Gastrocnemius medialis (tissue), 4 donors: ENCODE measurements around the gene TPK1. TPM values are rescaled to one million over a fixed set of nuclear protein-coding genes. Genes with fewer than 3 reads are reported as not detected.

Experiments
- ATAC-seq, 2 donors: fragments of 150-250 bp; one replicate each; pipeline ENCODE4 v1.9.1; 2016
- DNase-seq, 2 donors: peaks; one replicate each; pipeline ENCODE4 v3.0.0-alpha.2; 2019
- H3K27ac ChIP-seq, 4 donors: fragments of 200-600 bp; sonication (generic); 1 replicate in 1 of 4; 2 replicates in 3 of 4; pipeline ENCODE4 v1.5.1; 2016 to 2018; ENCODE audit warnings: mild to moderate bottlenecking in 2 of 4, moderate library complexity in 1 of 4
- H3K27me3 ChIP-seq, 3 donors: fragments of 200-600 bp; sonication (generic) in 2 of 3; 1 replicate in 1 of 3; 2 replicates in 2 of 3; pipeline versions ENCODE4 v1.5.1 to v1.6.0; 2016 to 2019; ENCODE audit warnings: mild to moderate bottlenecking in 1 of 3, moderate library complexity in 1 of 3
- H3K36me3 ChIP-seq, 2 donors: fragments of 200-600 bp; sonication (generic) in 1 of 2; one replicate each; pipeline ENCODE4 v1.5.1; 2017 to 2018
- H3K4me1 ChIP-seq, 2 donors: fragments of 200-600 bp; sonication (generic) in 1 of 2; one replicate each; pipeline ENCODE4 v1.5.1; 2016 to 2017; ENCODE audit warnings: mild to moderate bottlenecking in 2 of 2
- H3K4me3 ChIP-seq, 4 donors: fragments of 200-600 bp; sonication (generic) in 3 of 4; 1 replicate in 1 of 4; 2 replicates in 3 of 4; pipeline ENCODE4 v1.5.1; 2016 to 2019; ENCODE audit warnings: mild to moderate bottlenecking in 2 of 4
- H3K9me3 ChIP-seq, 3 donors: fragments of 200-600 bp; sonication (generic) in 2 of 3; 1 replicate in 1 of 3; 2 replicates in 2 of 3; pipeline ENCODE4 v1.5.1; 2016 to 2019
- POLR2A ChIP-seq, 2 donors: fragments of 450-650 bp; IDR thresholded peaks; one replicate each; pipeline ENCODE4 v1.6.1; 2017; ENCODE audit warnings: antibody characterized with exemption in 2 of 2, mild to moderate bottlenecking in 2 of 2, moderate library complexity in 2 of 2
- in situ Hi-C, 4 donors: fragments of 200-750 bp; cut with MboI; loops; one replicate each; pipeline versions ENCODE4 v1.15.0 to v1.8.0; 2017; ENCODE audit warnings: low sequenced_read_pairs in 4 of 4
- intact Hi-C: fragments of 100-400 bp; cut with DNase I; formaldehyde crosslinking; loops from one replicate; pipeline ENCODE4 v1.15.1; 2023; ENCODE audit warnings: low total_unique reads
- total RNA-seq, 4 donors: library from RNA; depleted of rRNA; stranded (reverse); fragments of >200 nt; gene quantifications; one replicate each; pipeline versions ENCODE4 v1.1.0 to v1.2.3, GENCODE V29; 2016
- TF ChIP-seq, protein P1 (sequence below), 5 experiments: fragments of 450-650 bp in 3 of 5; fragments of 200-600 bp in 2 of 5; sonication (generic) in 2 of 5; IDR thresholded peaks in 4 of 5; conservative IDR thresholded peaks in 1 of 5; 1 replicate in 4 of 5; 2 replicates in 1 of 5; pipeline ENCODE4 v1.5.1; 2016 to 2019; ENCODE audit warnings: antibody characterized with exemption in 5 of 5, mild to moderate bottlenecking in 3 of 5, moderate library complexity in 3 of 5

TPK1 gene
- total RNA-seq, 4 donors from 2014 or later: 2.0 to 6.9 (median 2.7) TPM

DNA sequence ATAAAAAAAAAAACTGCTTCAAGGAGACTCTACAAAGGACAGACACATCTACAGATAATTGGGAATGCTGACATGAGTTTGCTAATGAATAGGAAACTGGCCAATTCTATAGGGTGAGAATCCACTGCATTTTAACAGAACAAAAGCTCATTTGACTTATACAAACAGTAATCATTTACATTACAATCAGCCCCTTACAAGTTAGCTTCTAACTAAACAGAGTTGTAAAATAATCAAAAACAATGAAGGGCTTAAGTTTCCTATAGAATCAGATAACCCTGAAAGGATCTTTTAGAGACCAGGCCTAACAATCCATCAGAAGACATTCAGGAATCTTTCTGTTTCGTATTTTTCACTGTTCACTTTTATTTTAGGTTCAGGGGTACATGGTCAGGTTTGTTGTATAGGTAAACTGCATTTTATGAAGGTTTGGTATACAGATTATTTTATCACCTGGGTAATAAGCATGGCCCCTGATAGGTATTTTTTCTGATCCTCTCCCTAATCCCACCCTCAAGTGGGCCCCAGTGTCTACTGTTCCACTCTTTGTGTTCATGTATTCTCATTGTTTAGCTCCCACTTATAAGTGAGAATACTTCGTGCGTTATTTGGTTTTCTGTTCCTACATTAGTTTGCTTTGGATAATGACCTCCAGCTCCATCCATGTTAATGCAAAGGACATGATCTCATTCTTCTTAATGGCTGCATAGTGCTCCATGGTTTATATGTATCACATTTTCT, 301.0 kb downstream of the TPK1 start:
- no peaks in the 10 kb centered on the region for H3K4me1 ChIP-seq
- no peaks in the 10 kb centered on the region for H3K27me3 ChIP-seq
- no peaks in the 10 kb centered on the region for H3K9me3 ChIP-seq
- H3K4me3 ChIP-seq: no peak overlapping the region
- H3K27ac ChIP-seq: no peak overlapping the region
- DNase-seq: no peak
- ATAC-seq: no peak
- in situ Hi-C loops (no loop called here), intact Hi-C loops (no loop called here)
- no peaks in the 10 kb centered on the region for H3K36me3 ChIP-seq
- TF ChIP-seq, protein P1, sequence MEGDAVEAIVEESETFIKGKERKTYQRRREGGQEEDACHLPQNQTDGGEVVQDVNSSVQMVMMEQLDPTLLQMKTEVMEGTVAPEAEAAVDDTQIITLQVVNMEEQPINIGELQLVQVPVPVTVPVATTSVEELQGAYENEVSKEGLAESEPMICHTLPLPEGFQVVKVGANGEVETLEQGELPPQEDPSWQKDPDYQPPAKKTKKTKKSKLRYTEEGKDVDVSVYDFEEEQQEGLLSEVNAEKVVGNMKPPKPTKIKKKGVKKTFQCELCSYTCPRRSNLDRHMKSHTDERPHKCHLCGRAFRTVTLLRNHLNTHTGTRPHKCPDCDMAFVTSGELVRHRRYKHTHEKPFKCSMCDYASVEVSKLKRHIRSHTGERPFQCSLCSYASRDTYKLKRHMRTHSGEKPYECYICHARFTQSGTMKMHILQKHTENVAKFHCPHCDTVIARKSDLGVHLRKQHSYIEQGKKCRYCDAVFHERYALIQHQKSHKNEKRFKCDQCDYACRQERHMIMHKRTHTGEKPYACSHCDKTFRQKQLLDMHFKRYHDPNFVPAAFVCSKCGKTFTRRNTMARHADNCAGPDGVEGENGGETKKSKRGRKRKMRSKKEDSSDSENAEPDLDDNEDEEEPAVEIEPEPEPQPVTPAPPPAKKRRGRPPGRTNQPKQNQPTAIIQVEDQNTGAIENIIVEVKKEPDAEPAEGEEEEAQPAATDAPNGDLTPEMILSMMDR (IDR thresholded peaks at IDR 0.05 in 4 of 5, conservative IDR thresholded peaks at IDR 0.05 in 1 of 5): no peak
- no peak for TF ChIP-seq POLR2A (IDR thresholded peaks at IDR 0.05)

DNA sequence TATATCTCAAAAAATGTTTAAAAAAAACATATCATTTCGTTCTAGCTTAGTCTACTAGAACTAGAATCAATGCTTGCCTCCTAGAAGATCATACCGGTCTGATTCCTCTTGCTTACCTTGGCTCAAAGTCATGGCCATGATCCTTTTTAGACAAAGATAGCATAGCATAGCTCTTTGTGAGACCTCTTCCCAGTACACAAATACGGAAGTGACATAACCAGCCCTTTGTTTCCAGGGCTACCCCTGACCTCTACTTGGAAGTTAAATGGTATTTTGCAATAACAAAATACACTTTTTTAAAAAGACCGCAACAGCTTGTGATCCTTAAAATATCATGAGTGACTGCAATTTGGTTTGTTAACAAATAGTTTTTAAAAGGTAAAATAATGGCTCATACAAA, 301.7 kb downstream of the TPK1 start:
- Histone ChIP-seq H3K27ac (no peak overlapping the region), H3K4me1 (no peaks in the 10 kb centered on the region), H3K4me3 (no peak overlapping the region), H3K27me3 (no peaks in the 10 kb centered on the region), H3K9me3 (no peaks in the 10 kb centered on the region), H3K36me3 (no peaks in the 10 kb centered on the region)
- in situ Hi-C loops (no loop called here), intact Hi-C loops (no loop called here)
- TF ChIP-seq POLR2A (IDR thresholded peaks at IDR 0.05): no peak
- TF ChIP-seq, protein P1 (IDR thresholded peaks at IDR 0.05 in 4 of 5, conservative IDR thresholded peaks at IDR 0.05 in 1 of 5): no peak
- ATAC-seq (no peak), DNase-seq (no peak)

DNA sequence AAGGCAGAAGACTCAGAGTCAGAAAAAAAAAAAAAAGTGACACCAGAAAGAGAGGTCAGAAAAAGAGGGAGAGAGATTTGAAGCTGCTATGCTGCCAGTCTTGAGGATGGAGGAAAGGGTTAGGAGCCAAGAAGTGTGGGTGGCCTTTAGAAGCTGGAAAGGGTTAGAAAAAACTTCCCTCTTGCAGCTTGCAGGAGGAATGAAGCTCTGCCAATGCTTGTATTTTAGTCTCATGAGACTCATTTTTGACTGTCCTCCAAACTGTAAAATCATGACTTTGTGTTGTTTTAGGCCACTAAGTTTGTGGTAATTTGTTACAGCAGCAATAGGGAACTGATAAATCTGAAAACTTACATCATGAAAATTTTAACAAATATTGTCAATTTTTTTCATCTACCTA, 304.7 kb downstream of the TPK1 start:
- no peak for TF ChIP-seq POLR2A (IDR thresholded peaks at IDR 0.05)
- TF ChIP-seq, protein P1 (IDR thresholded peaks at IDR 0.05 in 4 of 5, conservative IDR thresholded peaks at IDR 0.05 in 1 of 5): no peak
- intact Hi-C loops: no loop called here
- H3K9me3 ChIP-seq: no peaks in the 10 kb centered on the region
- no peak overlapping the region for H3K4me3 ChIP-seq
- H3K27ac ChIP-seq: no peak overlapping the region
- H3K4me1 ChIP-seq: no peaks in the 10 kb centered on the region
- H3K27me3 ChIP-seq: no peaks in the 10 kb centered on the region
- no peak for DNase-seq
- in situ Hi-C loops: no loop called here
- no peak for ATAC-seq
- H3K36me3 ChIP-seq: no peaks in the 10 kb centered on the region

DNA sequence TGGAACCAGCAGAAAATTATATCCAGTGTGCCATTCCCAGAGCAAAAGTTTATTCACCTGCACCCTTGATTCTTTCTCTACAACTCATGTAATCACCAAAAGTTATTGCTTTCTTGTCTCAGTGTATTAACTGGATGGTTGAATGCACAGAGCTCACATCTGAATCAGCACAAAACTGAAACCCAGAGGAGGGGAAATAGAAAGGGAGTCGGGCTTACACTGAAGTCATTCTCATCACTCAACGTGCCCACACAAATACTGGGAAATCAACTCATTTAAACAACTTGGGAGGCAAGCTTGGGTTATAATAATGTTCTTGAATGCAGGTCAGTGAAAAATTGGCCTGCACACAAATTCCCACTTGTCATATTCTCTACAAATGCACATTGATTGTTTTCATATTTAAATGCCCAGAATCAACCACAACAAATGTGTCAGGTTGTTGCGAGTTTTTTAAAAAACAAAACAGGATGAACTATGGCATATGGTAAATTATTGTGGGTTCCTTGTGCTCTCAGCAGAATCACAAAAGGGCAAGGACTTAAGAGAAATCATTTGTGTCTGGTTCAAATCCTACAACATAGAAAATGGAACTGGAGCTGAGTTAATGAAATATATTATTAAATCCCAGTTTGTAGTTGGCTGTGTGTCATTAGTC, 306.5 kb downstream of the TPK1 start:
- Histone ChIP-seq H3K27ac (no peak overlapping the region), H3K27me3 (no peaks in the 10 kb centered on the region), H3K36me3 (no peaks in the 10 kb centered on the region), H3K4me3 (no peak overlapping the region), H3K9me3 (no peaks in the 10 kb centered on the region), H3K4me1 (no peaks in the 10 kb centered on the region)
- DNase-seq (no peak), ATAC-seq (no peak)
- in situ Hi-C loops: no loop called here
- intact Hi-C loops: no loop called here
- TF ChIP-seq POLR2A (IDR thresholded peaks at IDR 0.05): no peak
- TF ChIP-seq, protein P1 (IDR thresholded peaks at IDR 0.05 in 4 of 5, conservative IDR thresholded peaks at IDR 0.05 in 1 of 5): no peak
